PC-3 (cell line): ENCODE data around the gene PACSIN3.

Experiments used
- CTCF ChIP-seq: fragments of 300-600 bp; sonication (generic); conservative IDR thresholded peaks from 2 replicates; pipeline ENCODE4 v1.5.1; 2017; ENCODE audit warnings: antibody characterized with exemption, low read depth, mild to moderate bottlenecking, low read length
- EZH2 ChIP-seq: fragments of 300-600 bp; sonication (generic); IDR thresholded peaks from one replicate; pipeline ENCODE4 v1.6.1; 2017; ENCODE audit warnings: antibody characterized with exemption, mild to moderate bottlenecking, low read length; ENCODE audit not compliant: unreplicated experiment
- EZH2phosphoT487 ChIP-seq: fragments of 300-600 bp; sonication (generic); IDR thresholded peaks from 2 replicates; pipeline ENCODE4 v1.6.1; 2018; ENCODE audit warnings: mild to moderate bottlenecking, antibody characterized with exemption, low read length, borderline replicate concordance

- no peak for TF ChIP-seq CTCF
- no peak for TF ChIP-seq EZH2phosphoT487
- no peak for TF ChIP-seq EZH2
Measured at GRCh38 chr11:47208628-47209027, 22.4 kb upstream of the PACSIN3 start.
